ENCODE results near the gene SIM2. TPM values are rescaled to one million over a fixed set of nuclear protein-coding genes. Genes with fewer than 3 reads are reported as not detected.

SIM2 gene
- total RNA-seq, 1 experiment from 2014 or later, result 23.9 TPM

- no TSS peak for BruUV-seq (replicated peaks)
- H3K9ac ChIP-seq (ENCODE audit: low read length), result no peak overlapping the region
- no peaks in the 10 kb centered on the region for H4K20me1 ChIP-seq (ENCODE audit: insufficient read depth)
- H3K4me3 ChIP-seq (replicated peaks in 1 of 2; ENCODE audit: low read depth in 1 of 2, low read length in 2 of 2), result no peak overlapping the region
- DNase-seq (ENCODE audit: low read depth, low spot score) (no peak), ATAC-seq (no peak)
- intact Hi-C loops (cut with micrococcal nuclease), result no loop called here
- ChIA-PET RAD21 (ENCODE audit: low non-redundant PET in 1 of 2, low total read pairs in 2 of 2, uncharacterized antibody in 2 of 2, unreplicated experiment in 2 of 2) (no interaction called here), POLR2A (no interaction called here), CTCF (no interaction called here)
- H3K79me2 ChIP-seq (ENCODE audit: insufficient read depth, low read length), result no peaks in the 10 kb centered on the region
- no peak overlapping the region for H3K4me2 ChIP-seq (ENCODE audit: low read length)
- no peaks in the 10 kb centered on the region for H3K9me2 ChIP-seq (ENCODE audit: insufficient read depth)
- H3K36me3 ChIP-seq (ENCODE audit: control insufficient read depth in 1 of 2, insufficient read depth in 2 of 2, low read length in 2 of 2), result peaks cover 2 to 4% of the 10 kb centered on the region in 2 experiments; a peak in 2 of 4 replicates
- H3K9me3 ChIP-seq (ENCODE audit: control insufficient read depth in 1 of 2, insufficient read depth in 1 of 2, low read depth in 1 of 2, low read length in 2 of 2), result no peaks in the 10 kb centered on the region
- TF ChIP-seq EZH2phosphoT487 (IDR thresholded peaks at IDR 0.05; ENCODE audit: borderline replicate concordance) (no peak), RAD21 (IDR thresholded peaks at IDR 0.05; ENCODE audit: low read depth) (no peak), ZNF274 (IDR thresholded peaks at IDR 0.05; ENCODE audit: low read depth, low read length) (no peak), MAX (IDR thresholded peaks at IDR 0.05) (no peak), JUND (IDR thresholded peaks at IDR 0.05) (no peak), ELF1 (IDR thresholded peaks at IDR 0.05; ENCODE audit: borderline replicate concordance, low read depth) (no peak), EZH2 (IDR thresholded peaks at IDR 0.05) (no peak), ZFX (IDR thresholded peaks at IDR 0.05) (no peak), FOSL1 (IDR thresholded peaks at IDR 0.05; ENCODE audit: low read depth) (no peak), REST (IDR thresholded peaks at IDR 0.05; ENCODE audit: low read depth) (no peak), SIN3A (IDR thresholded peaks at IDR 0.05; ENCODE audit: low read depth) (no peak), EGR1 (IDR thresholded peaks at IDR 0.05; ENCODE audit: low read depth) (no peak), SP1 (IDR thresholded peaks at IDR 0.05; ENCODE audit: low read depth) (no peak), CEBPB (IDR thresholded peaks at IDR 0.05; ENCODE audit: low read depth) (no peak)
- H3K27me3 ChIP-seq (ENCODE audit: insufficient read depth, low read length), result no peaks in the 10 kb centered on the region
- no peaks in the 10 kb centered on the region for H3K4me1 ChIP-seq (ENCODE audit: control insufficient read depth in 1 of 2, insufficient read depth in 2 of 2, low read length in 2 of 2)
- no peak overlapping the region for H3K27ac ChIP-seq (ENCODE audit: low read depth, low read length)
- no peak overlapping the region for H2AFZ ChIP-seq (ENCODE audit: low read depth, low read length, poor library complexity, severe bottlenecking)
These were observed 42.6 kb downstream of the SIM2 start for GRCh38 chr21:36741506-36741905.
